GM18868 (cell line): ENCODE data around the gene ZWINT.

Source experiments
- ATAC-seq: cut with Tn5 transposase; IDR thresholded peaks from one replicate; pipeline ENCODE4 v1.9.1; 2021; ENCODE audit warnings: mild to moderate bottlenecking, moderate library complexity; ENCODE audit not compliant: unreplicated experiment

The ZWINT gene

GRCh38 chr10:56360967-56361612 is at the start of gene ZWINT:
Gene ZWINT, minus strand, starts transcription at chr10:56361259. Its CDS starts 23 bp downstream, at chr10:56361236.
- ATAC-seq, result peak; percentile 98

GRCh38 chr10:56383806-56384205 is 22.7 kb upstream of the ZWINT start:
- ATAC-seq, result no peak

- no peak for ATAC-seq
Observed at GRCh38 chr10:56370217-56371113, 9.4 kb upstream of the ZWINT start.

GRCh38 chr10:56360583-56360966 is 484 bp downstream of the ZWINT start:
- no peak for ATAC-seq

- ATAC-seq, result no peak
Observed at GRCh38 chr10:56359837-56360236, 1.2 kb downstream of the ZWINT start.

GRCh38 chr10:56357018-56357417 is 4.0 kb downstream of the ZWINT start:
- ATAC-seq, result no peak

GRCh38 chr10:56351909-56352630 is 9.0 kb downstream of the ZWINT start:
- no peak for ATAC-seq

- no peak for ATAC-seq
Observed at GRCh38 chr10:56349611-56350010, 11.4 kb downstream of the ZWINT start.

GRCh38 chr10:56348101-56348500 is 13.0 kb downstream of the ZWINT start:
- ATAC-seq, result no peak

- no peak for ATAC-seq
Observed at GRCh38 chr10:56346845-56347415, 14.1 kb downstream of the ZWINT start.

- ATAC-seq, result no peak
Observed at GRCh38 chr10:56341612-56342011, 19.4 kb downstream of the ZWINT start.

GRCh38 chr10:56329961-56330360 is 31.1 kb downstream of the ZWINT start:
- ATAC-seq, result no peak

GRCh38 chr10:56327118-56327517 is 33.9 kb downstream of the ZWINT start:
- no peak for ATAC-seq

- peak; percentile 92 for ATAC-seq
Observed at GRCh38 chr10:56319386-56319785, 41.7 kb downstream of the ZWINT start.

GRCh38 chr10:56318816-56319215 is 42.2 kb downstream of the ZWINT start:
- ATAC-seq, result peak; percentile 15

- no peak for ATAC-seq
Observed at GRCh38 chr10:56317603-56318002, 43.5 kb downstream of the ZWINT start.

GRCh38 chr10:56316603-56317002 is 44.5 kb downstream of the ZWINT start:
- no peak for ATAC-seq
